Activated naive CD4-positive, alpha-beta T cell treated with anti-CD3 and anti-CD28 coated beads, Interleukin-2, amount 50 U/mL, for 24 hours (primary cell): ENCODE measurements around the gene PCDH9.

ENCODE experiments used
- H3K27ac Mint-ChIP-seq: one replicate; pipeline ENCODE4 v1.8.0; 2021; ENCODE audit warnings: mild to moderate bottlenecking, mixed read lengths
- H3K27me3 Mint-ChIP-seq: one replicate; pipeline ENCODE4 v1.8.0; 2021; ENCODE audit warnings: mixed read lengths
- H3K36me3 Mint-ChIP-seq: one replicate; pipeline ENCODE4 v1.8.0; 2021; ENCODE audit warnings: mixed read lengths
- H3K4me1 Mint-ChIP-seq: one replicate; pipeline ENCODE4 v1.8.0; 2021; ENCODE audit warnings: mixed read lengths
- H3K4me3 Mint-ChIP-seq: one replicate; pipeline ENCODE4 v1.8.0; 2021; ENCODE audit warnings: mild to moderate bottlenecking, mixed read lengths
- H3K9me3 Mint-ChIP-seq: one replicate; pipeline ENCODE4 v1.8.0; 2021; ENCODE audit warnings: mixed read lengths

Gene PCDH9

GRCh38 chr13:66553391-66553790 is 676.7 kb downstream of the PCDH9 start:
- Mint-ChIP-seq H3K27me3 (no peaks in the 10 kb centered on the region), H3K27ac (no peak overlapping the region), H3K9me3 (no peaks in the 10 kb centered on the region), H3K4me1 (no peaks in the 10 kb centered on the region), H3K4me3 (no peak overlapping the region), H3K36me3 (no peaks in the 10 kb centered on the region)

GRCh38 chr13:66551128-66551527 is 679.0 kb downstream of the PCDH9 start:
- H3K36me3 Mint-ChIP-seq = no peaks in the 10 kb centered on the region
- no peaks in the 10 kb centered on the region for H3K9me3 Mint-ChIP-seq
- no peak overlapping the region for H3K27ac Mint-ChIP-seq
- no peak overlapping the region for H3K4me3 Mint-ChIP-seq
- H3K4me1 Mint-ChIP-seq = no peaks in the 10 kb centered on the region
- H3K27me3 Mint-ChIP-seq = no peaks in the 10 kb centered on the region

GRCh38 chr13:66547685-66548084 is 682.5 kb downstream of the PCDH9 start:
- Mint-ChIP-seq H3K27ac (no peak overlapping the region), H3K4me1 (no peaks in the 10 kb centered on the region), H3K27me3 (no peaks in the 10 kb centered on the region), H3K36me3 (no peaks in the 10 kb centered on the region), H3K4me3 (no peak overlapping the region), H3K9me3 (no peaks in the 10 kb centered on the region)

- no peaks in the 10 kb centered on the region for H3K9me3 Mint-ChIP-seq
- no peaks in the 10 kb centered on the region for H3K36me3 Mint-ChIP-seq
- no peak overlapping the region for H3K27ac Mint-ChIP-seq
Observed at GRCh38 chr13:66546534-66547379, 683.4 kb downstream of the PCDH9 start.

DNA sequence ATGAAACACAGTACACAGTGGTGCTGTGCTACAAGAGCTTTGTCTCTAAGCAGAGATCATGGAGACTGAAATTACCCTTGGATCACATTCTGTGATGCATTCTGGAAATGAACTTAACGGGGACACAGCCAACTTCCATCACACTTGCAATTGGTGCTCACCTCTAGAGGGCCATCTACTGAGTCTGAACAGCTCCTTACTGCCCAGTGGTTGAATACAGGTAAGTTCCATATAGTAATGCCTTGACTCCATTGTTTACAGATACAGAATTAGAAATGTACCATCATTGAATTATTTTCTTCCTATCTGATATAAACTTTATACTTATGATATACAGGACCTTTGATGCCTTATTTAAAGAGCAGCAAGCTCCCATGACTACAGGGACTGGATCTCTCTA is 686.4 kb downstream of the PCDH9 start:
- H3K4me1 Mint-ChIP-seq = no peaks in the 10 kb centered on the region
- no peak overlapping the region for H3K27ac Mint-ChIP-seq
- H3K36me3 Mint-ChIP-seq = no peaks in the 10 kb centered on the region
- H3K9me3 Mint-ChIP-seq = no peaks in the 10 kb centered on the region
- no peaks in the 10 kb centered on the region for H3K27me3 Mint-ChIP-seq
- no peak overlapping the region for H3K4me3 Mint-ChIP-seq

More at GRCh38 chr13:66546534-66547379, 683.4 kb downstream of the PCDH9 start:
- H3K27me3 Mint-ChIP-seq = no peaks in the 10 kb centered on the region
- no peak overlapping the region for H3K4me3 Mint-ChIP-seq
- no peaks in the 10 kb centered on the region for H3K4me1 Mint-ChIP-seq

- Mint-ChIP-seq H3K4me3 (no peak overlapping the region), H3K27me3 (no peaks in the 10 kb centered on the region)
Observed at GRCh38 chr13:66537417-66537816, 692.7 kb downstream of the PCDH9 start.

GRCh38 chr13:66536746-66537145 is 693.4 kb downstream of the PCDH9 start:
- no peak overlapping the region for H3K4me3 Mint-ChIP-seq
- H3K27me3 Mint-ChIP-seq = no peaks in the 10 kb centered on the region
- H3K36me3 Mint-ChIP-seq = no peaks in the 10 kb centered on the region
- no peaks in the 10 kb centered on the region for H3K4me1 Mint-ChIP-seq
- H3K27ac Mint-ChIP-seq = no peak overlapping the region
- H3K9me3 Mint-ChIP-seq = no peaks in the 10 kb centered on the region

More at GRCh38 chr13:66537417-66537816, 692.7 kb downstream of the PCDH9 start:
- H3K9me3 Mint-ChIP-seq = no peaks in the 10 kb centered on the region
- H3K27ac Mint-ChIP-seq = no peak overlapping the region
- H3K4me1 Mint-ChIP-seq = no peaks in the 10 kb centered on the region
- no peaks in the 10 kb centered on the region for H3K36me3 Mint-ChIP-seq

DNA sequence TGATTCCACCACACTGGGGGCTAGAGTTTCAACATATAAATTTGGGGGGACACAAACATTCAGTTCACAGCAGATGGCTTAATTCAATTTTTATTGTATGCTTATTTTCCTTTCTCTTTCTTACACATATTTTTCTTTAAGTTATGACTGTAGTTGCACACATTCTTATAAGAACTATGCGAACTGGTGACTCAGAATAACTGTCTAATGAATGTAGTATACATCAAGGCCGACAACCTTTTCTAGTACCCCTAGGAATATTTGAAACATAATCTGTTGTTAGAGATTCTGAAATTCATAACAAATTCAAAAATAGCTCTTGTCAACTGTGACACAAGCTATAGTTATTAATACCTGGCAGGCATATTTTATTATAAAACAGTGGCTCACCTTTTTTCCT is 695.6 kb downstream of the PCDH9 start:
- H3K27me3 Mint-ChIP-seq = no peaks in the 10 kb centered on the region
- no peaks in the 10 kb centered on the region for H3K4me1 Mint-ChIP-seq
- no peak overlapping the region for H3K4me3 Mint-ChIP-seq
- no peaks in the 10 kb centered on the region for H3K36me3 Mint-ChIP-seq
- no peaks in the 10 kb centered on the region for H3K9me3 Mint-ChIP-seq
- no peak overlapping the region for H3K27ac Mint-ChIP-seq

DNA sequence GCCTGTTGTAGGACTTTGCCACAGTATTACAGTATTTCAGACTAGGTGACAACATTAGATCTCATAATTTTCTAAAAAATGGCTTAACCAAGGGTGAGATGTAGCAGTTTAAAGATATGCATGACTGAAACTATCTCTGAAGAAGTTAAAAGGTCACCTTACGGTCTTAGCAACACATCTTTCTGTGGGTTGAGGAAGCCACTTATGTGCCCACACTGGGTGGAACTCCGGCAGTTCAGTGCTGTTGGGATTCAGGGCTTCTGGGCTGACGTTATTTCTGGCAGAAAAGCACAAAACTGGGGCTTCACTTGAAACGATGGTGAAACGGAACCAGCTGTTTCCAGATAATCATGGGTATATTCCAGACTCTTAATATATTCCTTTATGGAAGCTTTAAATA is 697.3 kb downstream of the PCDH9 start:
- Mint-ChIP-seq H3K4me1 (no peaks in the 10 kb centered on the region), H3K27ac (no peak overlapping the region), H3K9me3 (no peaks in the 10 kb centered on the region), H3K36me3 (no peaks in the 10 kb centered on the region), H3K27me3 (no peaks in the 10 kb centered on the region), H3K4me3 (no peak overlapping the region)

DNA sequence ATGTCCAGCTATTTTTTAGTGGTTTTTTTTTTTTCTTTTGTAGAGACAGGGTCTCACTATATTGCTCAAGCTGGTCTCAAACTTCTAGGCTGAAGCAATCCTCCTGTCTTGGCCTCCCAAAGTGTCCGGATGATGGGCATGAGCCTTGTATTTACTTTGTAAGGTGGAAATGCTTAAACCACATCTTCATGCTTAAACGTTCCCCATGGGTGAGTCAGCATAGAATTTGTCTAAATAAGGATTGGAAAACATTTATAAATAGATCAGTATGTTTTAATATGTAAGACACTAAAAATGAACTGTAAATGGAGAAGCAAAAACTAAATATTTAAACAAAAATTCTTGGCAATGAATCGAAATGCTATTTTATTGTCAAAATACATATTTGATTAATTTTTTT is 698.0 kb downstream of the PCDH9 start:
- no peaks in the 10 kb centered on the region for H3K27me3 Mint-ChIP-seq
- no peaks in the 10 kb centered on the region for H3K9me3 Mint-ChIP-seq
- no peaks in the 10 kb centered on the region for H3K36me3 Mint-ChIP-seq
- H3K4me1 Mint-ChIP-seq = no peaks in the 10 kb centered on the region
- no peak overlapping the region for H3K4me3 Mint-ChIP-seq
- no peak overlapping the region for H3K27ac Mint-ChIP-seq

DNA sequence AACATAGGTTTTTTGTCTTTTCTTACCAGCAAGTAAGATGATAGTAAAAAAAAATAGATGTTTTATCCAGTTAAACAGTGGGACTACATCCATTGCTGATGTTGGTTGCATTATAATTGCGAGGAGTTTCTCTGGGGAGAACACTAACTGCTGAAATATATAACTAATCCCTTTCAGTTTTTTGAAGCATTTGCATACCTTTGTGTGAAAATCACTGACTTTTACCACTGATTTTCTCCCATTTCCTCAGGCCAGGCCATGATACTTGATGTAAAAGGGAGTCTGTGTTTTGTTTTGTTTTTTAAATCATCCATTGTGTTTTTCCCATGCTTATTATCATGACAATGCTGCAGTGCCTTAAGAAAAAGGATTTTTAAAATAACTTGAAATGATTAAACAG is 699.5 kb downstream of the PCDH9 start:
- no peak overlapping the region for H3K4me3 Mint-ChIP-seq
- H3K36me3 Mint-ChIP-seq = no peaks in the 10 kb centered on the region
- no peaks in the 10 kb centered on the region for H3K9me3 Mint-ChIP-seq
- no peaks in the 10 kb centered on the region for H3K4me1 Mint-ChIP-seq
- H3K27me3 Mint-ChIP-seq = no peaks in the 10 kb centered on the region
- no peak overlapping the region for H3K27ac Mint-ChIP-seq

- H3K9me3 Mint-ChIP-seq = no peaks in the 10 kb centered on the region
- no peaks in the 10 kb centered on the region for H3K36me3 Mint-ChIP-seq
- H3K4me1 Mint-ChIP-seq = no peaks in the 10 kb centered on the region
- H3K4me3 Mint-ChIP-seq = no peak overlapping the region
- H3K27me3 Mint-ChIP-seq = no peaks in the 10 kb centered on the region
- no peak overlapping the region for H3K27ac Mint-ChIP-seq
Observed at GRCh38 chr13:66530158-66530557, 700.0 kb downstream of the PCDH9 start.

- no peaks in the 10 kb centered on the region for H3K36me3 Mint-ChIP-seq
- H3K4me3 Mint-ChIP-seq = no peak overlapping the region
- H3K4me1 Mint-ChIP-seq = no peaks in the 10 kb centered on the region
- no peaks in the 10 kb centered on the region for H3K27me3 Mint-ChIP-seq
- H3K27ac Mint-ChIP-seq = no peak overlapping the region
- no peaks in the 10 kb centered on the region for H3K9me3 Mint-ChIP-seq
Observed at GRCh38 chr13:66528944-66529576, 701.1 kb downstream of the PCDH9 start.

DNA sequence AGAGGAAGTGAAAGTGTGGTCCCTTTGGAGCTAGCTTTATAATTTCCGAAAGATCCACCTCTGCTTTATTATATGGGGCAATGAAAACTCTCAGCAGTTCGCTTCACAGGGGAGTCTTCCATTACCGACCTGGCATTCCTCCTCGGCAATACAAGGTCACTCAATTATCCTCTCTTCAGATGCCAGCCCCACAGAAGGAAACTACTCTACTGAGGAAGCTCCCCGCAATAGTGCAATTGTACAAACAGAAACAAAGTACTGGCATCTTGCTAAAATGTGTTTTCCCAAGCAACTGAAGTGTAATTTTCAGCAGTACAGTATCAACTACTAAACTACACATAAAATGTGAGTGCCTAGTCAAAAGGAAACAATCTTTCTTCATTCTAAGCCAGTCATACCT is 702.0 kb downstream of the PCDH9 start:
- Mint-ChIP-seq H3K4me3 (no peak overlapping the region), H3K27ac (no peak overlapping the region), H3K9me3 (no peaks in the 10 kb centered on the region), H3K4me1 (no peaks in the 10 kb centered on the region), H3K36me3 (no peaks in the 10 kb centered on the region), H3K27me3 (no peaks in the 10 kb centered on the region)

- Mint-ChIP-seq H3K9me3 (no peaks in the 10 kb centered on the region), H3K27me3 (no peaks in the 10 kb centered on the region), H3K4me3 (no peak overlapping the region), H3K4me1 (no peaks in the 10 kb centered on the region), H3K27ac (no peak overlapping the region), H3K36me3 (no peaks in the 10 kb centered on the region)
Observed at GRCh38 chr13:66520511-66521355, 709.4 kb downstream of the PCDH9 start.

DNA sequence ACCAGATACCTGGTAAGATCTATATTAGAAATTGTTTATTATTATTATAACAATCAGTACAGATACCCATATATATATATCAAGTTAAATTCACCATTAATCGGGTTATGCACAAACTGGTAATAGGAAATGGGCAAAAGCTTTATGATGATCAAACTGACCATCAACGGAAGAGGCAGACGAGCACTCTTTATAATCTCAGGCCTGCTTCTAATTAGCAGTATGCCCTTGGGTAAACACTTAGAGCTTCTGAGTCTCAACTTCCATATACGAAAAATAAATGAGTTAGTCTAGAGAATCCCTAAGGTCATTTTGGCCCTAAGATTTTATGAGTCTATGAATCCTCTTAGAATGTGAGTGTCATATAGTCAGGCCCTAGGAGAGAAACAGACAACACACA is 710.9 kb downstream of the PCDH9 start:
- Mint-ChIP-seq H3K36me3 (no peaks in the 10 kb centered on the region), H3K4me1 (no peaks in the 10 kb centered on the region), H3K9me3 (no peaks in the 10 kb centered on the region), H3K4me3 (no peak overlapping the region), H3K27me3 (no peaks in the 10 kb centered on the region), H3K27ac (no peak overlapping the region)
